GM19467 (cell line): ENCODE measurements around the gene SCP2D1.
A peak's percentile ranks its signal among the peaks of the same experiment; 100 is the strongest.
"Not testable (repeated sequence)": the region's sequence is repeated elsewhere in the genome, so short reads cannot be mapped to it uniquely, and the experiment has no call there.

Source experiments
- ATAC-seq: cut with Tn5 transposase; IDR thresholded peaks from one replicate; pipeline ENCODE4 v1.9.1; 2021; ENCODE audit warnings: mild to moderate bottlenecking, moderate library complexity; ENCODE audit not compliant: unreplicated experiment

SCP2D1 gene

GRCh38 chr20:18813483-18813882 lies at the start of gene SCP2D1:
TSS of gene SCP2D1 (plus strand) at chr20:18813783. CDS start at chr20:18813816, 33 bp downstream.
- no peak for ATAC-seq

- ATAC-seq, result no peak
Observed at GRCh38 chr20:18767676-18768075, 45.9 kb upstream of the SCP2D1 start.

- no peak for ATAC-seq
Observed at GRCh38 chr20:18773566-18773965, 40.0 kb upstream of the SCP2D1 start.

GRCh38 chr20:18774207-18774606 lies 39.4 kb upstream of the SCP2D1 start:
- no peak for ATAC-seq

- no peak for ATAC-seq
Observed at GRCh38 chr20:18775633-18776032, 38.0 kb upstream of the SCP2D1 start.

- ATAC-seq, result no peak
Observed at GRCh38 chr20:18778690-18779392, 34.7 kb upstream of the SCP2D1 start.

GRCh38 chr20:18780385-18781130 lies 33.0 kb upstream of the SCP2D1 start:
- ATAC-seq, result no peak

- no peak for ATAC-seq
Observed at GRCh38 chr20:18781509-18781908, 32.1 kb upstream of the SCP2D1 start.

- no peak for ATAC-seq
Observed at GRCh38 chr20:18783385-18783959, 30.1 kb upstream of the SCP2D1 start.

GRCh38 chr20:18787046-18787445 lies 26.5 kb upstream of the SCP2D1 start:
- not testable (repeated sequence) for ATAC-seq

- ATAC-seq, result no peak
Observed at GRCh38 chr20:18788021-18788420, 25.6 kb upstream of the SCP2D1 start.

GRCh38 chr20:18790787-18791186 lies 22.8 kb upstream of the SCP2D1 start:
- ATAC-seq, result no peak

- peak; percentile 99 for ATAC-seq
Observed at GRCh38 chr20:18793625-18794427, 19.8 kb upstream of the SCP2D1 start.

GRCh38 chr20:18794428-18794787 lies 19.2 kb upstream of the SCP2D1 start:
- no peak for ATAC-seq

- no peak for ATAC-seq
Observed at GRCh38 chr20:18795366-18795765, 18.2 kb upstream of the SCP2D1 start.

- ATAC-seq, result no peak
Observed at GRCh38 chr20:18796282-18796833, 17.2 kb upstream of the SCP2D1 start.

- ATAC-seq, result no peak
Observed at GRCh38 chr20:18801516-18801915, 12.1 kb upstream of the SCP2D1 start.

GRCh38 chr20:18802012-18802634 lies 11.5 kb upstream of the SCP2D1 start:
- ATAC-seq, result no peak

GRCh38 chr20:18805881-18806280 lies 7.7 kb upstream of the SCP2D1 start:
- ATAC-seq, result no peak

- ATAC-seq, result no peak
Observed at GRCh38 chr20:18808712-18809111, 4.9 kb upstream of the SCP2D1 start.

GRCh38 chr20:18811186-18811585 lies 2.4 kb upstream of the SCP2D1 start:
- no peak for ATAC-seq
